ENCODE data around the gene DTL. TPM values are rescaled to one million over a fixed set of nuclear protein-coding genes. Genes with fewer than 3 reads are reported as not detected.
"Not testable (repeated sequence)": the region's sequence is repeated elsewhere in the genome, so short reads cannot be mapped to it uniquely, and the experiment has no call there.

Gene DTL
- total and polyA plus RNA-seq, 2 of the 13 experiments (the other 11 are each of a cell fraction or from before 2014, with no cell fraction given) = 10.4 to 32.8 TPM

GRCh38 chr1:212024469-212025149 lies 10.9 kb upstream of the DTL start (continued):
- no peak for TF ChIP-seq ZKSCAN8 (CRISPR knock-in tag; IDR thresholded peaks at IDR 0.05; ENCODE audit: borderline replicate concordance)
- no peak for TF ChIP-seq FOXC1 (CRISPR knock-in tag; IDR thresholded peaks at IDR 0.05; ENCODE audit: borderline replicate concordance)
- no peak for TF ChIP-seq HOXA7 (CRISPR knock-in tag; IDR thresholded peaks at IDR 0.05)
- no peak for TF ChIP-seq CCDC6 (CRISPR knock-in tag; IDR thresholded peaks at IDR 0.05)
- TF ChIP-seq ATAD3A (CRISPR knock-in tag; IDR thresholded peaks at IDR 0.05) = no peak
- no peak for TF ChIP-seq ZNF775 (CRISPR knock-in tag; IDR thresholded peaks at IDR 0.05; ENCODE audit: borderline replicate concordance)

GRCh38 chr1:212027727-212028126 lies 7.8 kb upstream of the DTL start:
- H3K4me3 ChIP-seq (replicated peaks in 1 of 3; ENCODE audit: insufficient read depth in 1 of 3, low read depth in 2 of 3, low read length in 3 of 3); in situ Hi-C loops (cut with HindIII; ENCODE audit: extremely low pct_ligation_motif_present, low pct_unique_long_range_greater_than_20kb); H3K27me3 ChIP-seq (ENCODE audit: control insufficient read depth in 1 of 2, insufficient read depth in 2 of 2, low read length in 2 of 2); H3K9me3 ChIP-seq (ENCODE audit: low read length); H3K36me3 ChIP-seq (replicated peaks in 1 of 2; ENCODE audit: control insufficient read depth in 1 of 2, insufficient read depth in 2 of 2, low read length in 2 of 2); FAIRE-seq; intact Hi-C loops (cut with micrococcal nuclease; ENCODE audit: unreplicated experiment); H3K4me2 ChIP-seq (ENCODE audit: low read depth, low read length); H3K27ac ChIP-seq (ENCODE audit: extremely low read length, insufficient read depth, low read length); H4K20me1 ChIP-seq (ENCODE audit: insufficient read depth, low read length); CTCF ChIA-PET (ENCODE audit: low intra/inter-chr PET ratio, low total read pairs); DNase-seq (ENCODE audit: low spot score); POLR2A ChIA-PET; H2AFZ ChIP-seq (ENCODE audit: low read length); H3K9ac ChIP-seq (ENCODE audit: insufficient read depth, low read depth, low read length); ATAC-seq; BruUV-seq (replicated peaks): not testable (repeated sequence)
- WGBS (ENCODE audit: low lambda C conversion rate) = 85% methylated on average over 10 of the region's 10 CpGs
- TF ChIP-seq FOSL2 (CRISPR knock-in tag; IDR thresholded peaks at IDR 0.05) = 0 out of 2 replicates have a peak, but pooled peaks have one; percentile 19
- Histone ChIP-seq H3K79me2 (ENCODE audit: insufficient read depth, low read length) (peaks cover 93% of the 10 kb centered on the region), H3K4me1 (ENCODE audit: insufficient read depth, low read length) (peaks cover 67% of the 10 kb centered on the region)

All from HepG2 (cell line).